DMS53 (cell line): ENCODE data around the gene GRID2IP.
"Not testable (repeated sequence)": the region's sequence is repeated elsewhere in the genome, so short reads cannot be mapped to it uniquely, and the experiment has no call there.

ENCODE experiments used
- DNase-seq: peaks from one replicate; lab custom pipeline; 2025; lab: John Stamatoyannopoulos, UW

Gene GRID2IP

GRCh38 chr7:6487184-6487545 is 64.1 kb downstream of the GRID2IP start:
- DNase-seq, result no peak

- DNase-seq, result no peak
These were observed 64.7 kb downstream of the GRID2IP start for GRCh38 chr7:6486438-6487183.

- DNase-seq, result no peak
These were observed 68.5 kb downstream of the GRID2IP start for GRCh38 chr7:6482743-6483119.

- DNase-seq, result no peak
These were observed 69.0 kb downstream of the GRID2IP start for GRCh38 chr7:6482307-6482706.

GRCh38 chr7:6481445-6481844 is 69.8 kb downstream of the GRID2IP start:
- no peak for DNase-seq

- no peak for DNase-seq
These were observed 71.0 kb downstream of the GRID2IP start for GRCh38 chr7:6480323-6480660.

- no peak for DNase-seq
These were observed 72.2 kb downstream of the GRID2IP start for GRCh38 chr7:6479067-6479466.

- no peak for DNase-seq
These were observed 73.1 kb downstream of the GRID2IP start for GRCh38 chr7:6478186-6478585.

GRCh38 chr7:6477318-6477660 is 74.0 kb downstream of the GRID2IP start:
- no peak for DNase-seq

- DNase-seq, result no peak
These were observed 74.5 kb downstream of the GRID2IP start for GRCh38 chr7:6476596-6477317.

- DNase-seq, result no peak
These were observed 75.7 kb downstream of the GRID2IP start for GRCh38 chr7:6475433-6476186.

GRCh38 chr7:6465862-6466261 is 85.4 kb downstream of the GRID2IP start:
- DNase-seq, result no peak

GRCh38 chr7:6463609-6464008 is 87.7 kb downstream of the GRID2IP start:
- DNase-seq, result not testable (repeated sequence)

- no peak for DNase-seq
These were observed 89.2 kb downstream of the GRID2IP start for GRCh38 chr7:6461946-6462550.

GRCh38 chr7:6460990-6461584 is 90.2 kb downstream of the GRID2IP start:
- DNase-seq, result no peak

GRCh38 chr7:6460303-6460702 is 91.0 kb downstream of the GRID2IP start:
- DNase-seq, result peak; percentile 30

- not testable (repeated sequence) for DNase-seq
These were observed 92.6 kb downstream of the GRID2IP start for GRCh38 chr7:6458676-6459075.

- DNase-seq, result peak; percentile 18
These were observed 97.5 kb downstream of the GRID2IP start for GRCh38 chr7:6453734-6454133.

- no peak for DNase-seq
These were observed 100.0 kb downstream of the GRID2IP start for GRCh38 chr7:6451224-6451705.

GRCh38 chr7:6450591-6450990 is 100.7 kb downstream of the GRID2IP start:
- DNase-seq, result not testable (repeated sequence)

- DNase-seq, result not testable (repeated sequence)
These were observed 101.4 kb downstream of the GRID2IP start for GRCh38 chr7:6449884-6450283.

- DNase-seq, result peak; percentile 37
These were observed 102.2 kb downstream of the GRID2IP start for GRCh38 chr7:6448943-6449543.
